SK-N-MC (cell line): Measurements from ENCODE around the gene XCR1.

ENCODE experiments used
- DNase-seq: peaks from one replicate; pipeline ENCODE4 v3.0.0-alpha.2; 2011; ENCODE audit warnings: low read depth, low spot score
- H3K27ac ChIP-seq: fragments of 200-600 bp; sonication (generic); 2 replicates; pipeline ENCODE4 v1.5.1; 2016; ENCODE audit warnings: mixed run types
- H3K36me3 ChIP-seq: fragments of 200-600 bp; sonication (generic); 2 replicates; pipeline ENCODE4 v1.6.1; 2017; ENCODE audit warnings: antibody characterized with exemption, low read length, mixed read lengths; ENCODE audit not compliant: insufficient read depth
- H3K4me3 ChIP-seq: fragments of 200-600 bp; sonication (generic); 2 replicates; pipeline ENCODE4 v1.5.1; 2016
- H3K9ac ChIP-seq: fragments of 200-600 bp; sonication (generic); 2 replicates; pipeline ENCODE4 v1.8.0; 2017; ENCODE audit warnings: mixed run types, mixed read lengths; ENCODE audit not compliant: insufficient read length
- H3K9me3 ChIP-seq: fragments of 200-600 bp; sonication (generic); 2 replicates; pipeline ENCODE4 v1.6.1; 2017; ENCODE audit warnings: low read depth, mild to moderate bottlenecking, antibody characterized with exemption, low read length, moderate library complexity, mixed read lengths
- EZH2 ChIP-seq: fragments of 200-600 bp; sonication (generic); IDR thresholded peaks from one replicate; pipeline ENCODE4 v1.6.1; 2017; ENCODE audit warnings: antibody characterized with exemption
- FOXP2 ChIP-seq: optimal IDR thresholded peaks from 2 replicates; pipeline ENCODE3; 2011; ENCODE audit warnings: mild to moderate bottlenecking, moderate library complexity; ENCODE audit not compliant: insufficient read depth; ENCODE audit errors: extremely low read length, control extremely low read depth
- POLR2AphosphoS5 ChIP-seq: IDR thresholded peaks from 2 replicates; pipeline ENCODE4 v1.6.1; 2012; ENCODE audit warnings: mild to moderate bottlenecking, low read depth, low read length, borderline replicate concordance

The XCR1 gene

DNA sequence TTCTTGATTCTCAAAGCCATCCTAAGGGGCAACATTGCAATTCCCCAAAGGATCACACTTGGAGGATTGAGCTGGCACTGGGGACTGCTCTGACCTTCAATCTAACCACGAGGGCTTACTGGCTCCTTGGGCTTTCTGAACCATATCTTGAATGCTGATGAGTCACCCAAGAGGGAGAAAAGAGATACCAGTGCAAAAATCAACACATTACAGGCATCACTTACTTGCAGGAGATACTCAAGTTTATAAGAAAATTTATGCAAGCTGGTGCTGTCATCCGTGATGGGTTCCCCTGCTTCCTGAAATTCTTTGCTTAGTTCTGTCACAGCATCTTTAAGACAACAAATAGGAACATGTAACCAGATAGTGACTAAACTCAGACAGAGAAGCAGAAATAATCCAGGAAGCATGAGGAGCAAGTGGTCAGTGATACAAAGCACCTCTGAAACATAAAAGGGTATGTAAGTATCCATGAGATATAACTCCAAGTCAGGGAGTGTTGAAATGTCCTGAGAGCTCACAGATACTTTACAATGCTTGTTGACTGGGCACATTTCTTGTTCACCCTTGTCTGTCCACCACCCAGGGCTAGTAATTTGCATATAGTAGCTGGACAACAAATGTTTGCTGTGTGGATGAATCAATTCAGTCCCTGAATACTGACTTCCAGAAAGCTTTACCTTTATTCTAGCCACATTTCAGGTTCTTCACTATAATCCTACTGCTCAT, 45.8 kb downstream of the XCR1 start:
- no peak for TF ChIP-seq FOXP2
- peaks cover 12% of the 10 kb centered on the region; the same call in 1 of the 2 replicates for H3K36me3 ChIP-seq

DNA sequence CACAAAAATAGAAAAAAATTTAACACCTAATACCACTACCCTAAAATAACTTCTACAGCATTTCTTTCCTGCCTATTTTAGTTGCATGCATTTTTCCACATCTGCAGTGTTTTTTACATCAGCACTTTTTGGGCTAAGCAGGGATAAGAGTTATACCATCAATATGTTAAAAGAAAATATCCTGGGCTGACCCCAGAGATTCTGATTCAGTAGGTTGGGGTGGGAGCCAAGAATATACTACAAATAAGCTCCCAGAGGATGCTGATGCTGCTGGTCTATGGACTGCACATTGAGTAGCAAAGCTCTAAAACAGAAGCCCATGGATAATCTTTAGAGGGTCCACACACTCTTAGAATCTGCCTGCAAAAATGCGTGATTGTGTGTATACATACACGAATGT, 46.5 kb downstream of the XCR1 start:
- Histone ChIP-seq H3K4me3 (no peak overlapping the region), H3K27ac (no peak overlapping the region), H3K9ac (no peak overlapping the region), H3K36me3 (peaks cover 15% of the 10 kb centered on the region; the same call in 1 of the 2 replicates), H3K9me3 (no peaks in the 10 kb centered on the region)
- DNase-seq = no peak
- TF ChIP-seq EZH2 (no peak), FOXP2 (no peak), POLR2AphosphoS5 (no peak)

More for the DNA sequence above, 45.8 kb downstream of the XCR1 start:
- H3K27ac ChIP-seq = no peak overlapping the region
- no peak overlapping the region for H3K9ac ChIP-seq
- DNase-seq = no peak
- no peak overlapping the region for H3K4me3 ChIP-seq
- no peaks in the 10 kb centered on the region for H3K9me3 ChIP-seq

DNA sequence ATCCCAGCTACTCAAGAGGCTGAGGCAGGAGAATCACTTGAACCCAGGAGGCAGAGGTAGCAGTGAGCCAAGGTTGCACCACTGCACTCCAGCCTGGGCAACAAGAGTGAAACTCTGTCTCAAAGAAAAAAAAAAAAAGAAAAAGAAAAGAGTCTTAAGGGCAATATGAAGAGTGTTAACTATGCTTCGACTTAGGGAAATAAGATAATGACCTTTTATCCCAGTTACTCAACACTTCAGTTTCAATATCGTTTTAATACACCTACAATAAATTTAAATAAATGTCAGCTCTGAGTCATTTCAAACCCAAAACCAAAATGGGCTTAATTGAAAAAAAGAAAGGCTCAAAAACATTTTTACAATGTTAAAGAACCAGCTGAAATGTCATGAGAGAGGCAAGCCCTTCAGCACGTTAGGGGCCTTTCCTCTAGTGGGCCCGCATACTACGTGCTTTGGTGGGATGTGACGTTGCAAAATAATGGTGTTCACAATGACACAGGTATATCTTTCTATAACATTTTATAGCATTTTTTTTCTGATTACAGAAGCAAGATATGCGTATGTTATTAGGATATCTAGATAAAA, 47.0 kb downstream of the XCR1 start:
- no peak for TF ChIP-seq POLR2AphosphoS5
- TF ChIP-seq FOXP2 = no peak
- TF ChIP-seq EZH2 = no peak
- peaks cover 15% of the 10 kb centered on the region; the same call in 1 of the 2 replicates for H3K36me3 ChIP-seq
- no peak overlapping the region for H3K9ac ChIP-seq
- no peak for DNase-seq
- H3K9me3 ChIP-seq = no peaks in the 10 kb centered on the region
- no peak overlapping the region for H3K27ac ChIP-seq
- H3K4me3 ChIP-seq = no peak overlapping the region

- no peak for DNase-seq
- Histone ChIP-seq H3K4me3 (no peak overlapping the region), H3K27ac (no peak overlapping the region), H3K9ac (no peak overlapping the region), H3K9me3 (no peaks in the 10 kb centered on the region), H3K36me3 (peaks cover 15% of the 10 kb centered on the region; the same call in 1 of the 2 replicates)
- TF ChIP-seq FOXP2 (no peak), POLR2AphosphoS5 (no peak), EZH2 (no peak)
Measured at GRCh38 chr3:45979378-45979777, 47.9 kb downstream of the XCR1 start.

DNA sequence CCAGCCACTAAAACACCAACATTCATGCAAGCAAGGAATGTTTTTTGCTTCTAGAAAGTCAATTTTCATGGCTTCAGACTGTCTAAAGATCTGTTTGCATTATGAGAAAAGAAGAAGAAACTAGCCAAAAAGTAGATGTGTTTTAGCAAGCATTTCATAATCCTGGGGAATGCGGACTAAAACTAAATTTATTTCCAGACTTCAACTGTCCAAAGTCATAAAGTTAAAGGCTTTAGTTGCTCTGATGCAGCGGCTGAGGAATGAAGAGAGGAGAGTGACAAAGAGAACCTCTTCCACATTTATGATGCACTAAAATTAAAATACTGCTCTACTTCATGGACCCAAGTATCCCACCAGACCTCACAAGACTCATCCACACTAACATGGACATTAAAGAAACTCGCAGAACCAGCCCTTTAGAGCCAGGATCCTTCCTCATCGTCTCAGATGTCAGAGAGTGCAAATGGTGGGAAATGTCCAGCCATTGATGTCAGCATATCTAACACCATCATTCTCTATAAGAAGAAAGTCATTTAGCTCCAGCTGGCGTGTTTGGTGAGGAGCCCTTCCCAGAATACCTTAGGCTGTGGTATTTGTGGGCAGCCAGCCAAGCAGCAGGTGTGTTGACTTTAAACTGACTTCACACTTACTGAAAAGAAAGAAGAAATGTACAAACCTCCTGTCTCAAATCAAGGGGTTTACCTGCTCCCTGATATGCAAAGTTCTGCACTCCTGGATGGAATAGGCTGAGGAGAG, 49.1 kb downstream of the XCR1 start:
- no peak for TF ChIP-seq FOXP2
- no peak for TF ChIP-seq POLR2AphosphoS5
- TF ChIP-seq EZH2 = no peak
- H3K9ac ChIP-seq = no peak overlapping the region
- H3K36me3 ChIP-seq = peaks cover 12% of the 10 kb centered on the region; the same call in 1 of the 2 replicates
- DNase-seq = no peak
- H3K4me3 ChIP-seq = no peak overlapping the region
- no peak overlapping the region for H3K27ac ChIP-seq
- no peaks in the 10 kb centered on the region for H3K9me3 ChIP-seq

DNA sequence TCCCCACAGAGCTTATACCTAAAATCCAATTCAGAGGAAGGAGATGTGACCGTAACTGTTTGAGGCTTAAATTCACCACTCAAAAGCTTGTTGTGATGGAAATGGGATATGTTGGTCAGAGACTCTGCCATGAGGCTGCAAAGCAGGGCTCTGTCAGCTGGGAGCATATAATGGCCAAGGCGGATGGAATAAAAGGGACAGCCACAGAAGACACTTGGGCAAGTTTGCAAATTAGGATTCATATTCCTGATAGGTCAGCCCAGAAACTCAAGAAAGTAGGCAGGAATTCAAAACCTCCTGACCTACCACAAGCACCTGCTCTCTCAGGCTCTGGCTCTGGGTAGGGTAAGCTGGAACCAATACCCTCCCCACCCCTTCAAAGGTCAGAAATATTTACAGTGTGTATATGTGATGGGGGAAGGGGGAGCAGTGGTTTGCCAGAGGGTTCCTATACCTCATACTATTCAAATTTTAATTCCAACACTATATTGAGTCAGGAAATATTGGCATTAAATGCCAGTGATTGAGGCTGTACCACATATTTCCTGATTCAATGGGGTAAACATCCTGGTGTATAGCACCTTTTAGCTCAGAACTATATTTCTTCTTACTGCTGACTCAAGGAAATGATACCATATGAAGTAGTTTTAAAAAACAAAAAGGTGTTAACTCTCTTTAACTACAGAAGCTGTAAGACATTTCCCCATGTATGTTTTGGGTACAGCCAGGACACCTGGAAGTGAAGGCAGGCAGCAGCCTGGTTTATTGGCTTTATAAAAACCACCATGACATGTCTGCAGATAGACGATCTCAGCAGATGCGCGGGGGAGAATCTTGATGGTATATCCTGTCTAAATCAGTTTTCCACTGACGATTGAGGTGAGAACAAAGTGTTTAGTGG, 50.8 kb downstream of the XCR1 start:
- Histone ChIP-seq H3K9ac (no peak overlapping the region), H3K27ac (no peak overlapping the region), H3K9me3 (no peaks in the 10 kb centered on the region), H3K4me3 (no peak overlapping the region), H3K36me3 (peaks cover 9% of the 10 kb centered on the region; the same call in 1 of the 2 replicates)
- no peak for DNase-seq
- TF ChIP-seq POLR2AphosphoS5 (no peak), EZH2 (no peak), FOXP2 (no peak)

DNA sequence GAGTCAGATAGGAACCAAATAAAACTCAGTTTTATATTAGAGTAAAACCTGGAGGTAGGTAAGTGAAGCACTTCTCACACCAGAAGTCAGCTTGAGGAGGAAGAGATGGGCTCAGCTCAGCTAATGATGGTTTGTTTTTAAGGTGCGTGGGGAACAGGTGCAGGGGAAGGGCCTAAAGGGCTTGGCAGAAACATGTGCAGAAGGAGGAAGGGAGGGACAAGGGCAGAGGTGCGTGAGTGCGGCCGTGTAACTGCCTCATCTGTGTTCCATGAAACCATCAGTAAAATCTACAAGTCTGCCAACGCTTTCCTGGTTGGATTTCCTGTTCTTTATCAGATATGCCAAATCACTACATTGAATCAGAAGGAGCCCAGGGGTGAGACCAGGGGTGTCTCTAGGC, 51.6 kb downstream of the XCR1 start:
- Histone ChIP-seq H3K27ac (no peak overlapping the region), H3K9me3 (no peaks in the 10 kb centered on the region), H3K4me3 (no peak overlapping the region), H3K36me3 (peaks cover 9% of the 10 kb centered on the region; the same call in 1 of the 2 replicates), H3K9ac (no peak overlapping the region)
- DNase-seq = no peak
- TF ChIP-seq POLR2AphosphoS5 (no peak), FOXP2 (no peak), EZH2 (no peak)

GRCh38 chr3:45974686-45975085, 52.6 kb downstream of the XCR1 start:
- H3K9ac ChIP-seq = no peak overlapping the region
- TF ChIP-seq POLR2AphosphoS5 (no peak), EZH2 (no peak), FOXP2 (no peak)
- no peak overlapping the region for H3K4me3 ChIP-seq
- H3K27ac ChIP-seq = no peak overlapping the region
- no peaks in the 10 kb centered on the region for H3K9me3 ChIP-seq
- peaks cover 8% of the 10 kb centered on the region; the same call in 1 of the 2 replicates for H3K36me3 ChIP-seq
- DNase-seq = no peak
